Measurements from ENCODE around the gene HAUS8.
"Not testable (repeated sequence)": the region's sequence is repeated elsewhere in the genome, so short reads cannot be mapped to it uniquely, and the experiment has no call there.

The HAUS8 gene

GRCh38 chr19:17075035-17075863 lies at the start of gene HAUS8, which contains the start of gene MYO9B:
HAUS8 (minus strand) TSS chr19:17075452; CDS start chr19:17075422, 30 bp downstream.
MYO9B (plus strand) TSS chr19:17075777; CDS start chr19:17101718, 25,941 bp downstream.
- peak within 1 kb of the TSS; percentile 73 to 92 (median 84) for H3K4me3 ChIP-seq
- peak within 1 kb of the TSS; percentile 77 to 95 (median 90) for H3K27ac ChIP-seq

GRCh38 chr19:17124025-17124424 lies 48.8 kb upstream of the HAUS8 start:
- Histone ChIP-seq H3K27ac (peak overlapping the region in 10 of 21 experiments; percentile 1 to 99 (median 80)), H3K4me3 (no peak overlapping the region)

- H3K27ac ChIP-seq: peak overlapping the region in 1 of 21 experiments; percentile 99
- H3K4me3 ChIP-seq: no peak overlapping the region
Measured at GRCh38 chr19:17123041-17123440, 47.8 kb upstream of the HAUS8 start.

- Histone ChIP-seq H3K4me3 (no peak overlapping the region), H3K27ac (peak overlapping the region in 3 of 21 experiments; percentile 18 to 45 (median 25))
Measured at GRCh38 chr19:17121736-17122293, 46.6 kb upstream of the HAUS8 start.

GRCh38 chr19:17118957-17119356 lies 43.7 kb upstream of the HAUS8 start:
- Histone ChIP-seq H3K27ac (no peak overlapping the region), H3K4me3 (no peak overlapping the region)

GRCh38 chr19:17116996-17117702 lies 41.9 kb upstream of the HAUS8 start:
- no peak overlapping the region for H3K4me3 ChIP-seq
- H3K27ac ChIP-seq: peak overlapping the region in 7 of 21 experiments; percentile 13 to 46 (median 34)

- no peak overlapping the region for H3K4me3 ChIP-seq
- peak overlapping the region in 8 of 21 experiments; percentile 0 to 61 (median 4) for H3K27ac ChIP-seq
Measured at GRCh38 chr19:17114414-17114831, 39.2 kb upstream of the HAUS8 start.

- peak overlapping the region in 13 of 21 experiments; percentile 8 to 69 (median 32) for H3K27ac ChIP-seq
- H3K4me3 ChIP-seq: no peak overlapping the region
Measured at GRCh38 chr19:17113127-17113785, 38.0 kb upstream of the HAUS8 start.

GRCh38 chr19:17112700-17113099 lies 37.4 kb upstream of the HAUS8 start:
- H3K27ac ChIP-seq: peak overlapping the region in 12 of 21 experiments; percentile 1 to 69 (median 30)
- no peak overlapping the region for H3K4me3 ChIP-seq

GRCh38 chr19:17112271-17112670 lies 37.0 kb upstream of the HAUS8 start:
- H3K27ac ChIP-seq: peak overlapping the region in 11 of 21 experiments; percentile 1 to 69 (median 34)
- no peak overlapping the region for H3K4me3 ChIP-seq

GRCh38 chr19:17111766-17112165 lies 36.5 kb upstream of the HAUS8 start:
- peak overlapping the region in 6 of 21 experiments; percentile 17 to 69 (median 40) for H3K27ac ChIP-seq
- H3K4me3 ChIP-seq: no peak overlapping the region

GRCh38 chr19:17110599-17110966 lies 35.3 kb upstream of the HAUS8 start:
- H3K27ac ChIP-seq: peak overlapping the region in 19 of 21 experiments; percentile 4 to 78 (median 52)
- no peak overlapping the region for H3K4me3 ChIP-seq

GRCh38 chr19:17109962-17110598 lies 34.8 kb upstream of the HAUS8 start:
- H3K27ac ChIP-seq: peak overlapping the region; percentile 13 to 86 (median 61)

GRCh38 chr19:17109300-17109699 lies 34.0 kb upstream of the HAUS8 start:
- H3K27ac ChIP-seq: peak overlapping the region in 19 of 21 experiments; percentile 30 to 86 (median 69)

More at GRCh38 chr19:17109962-17110598, 34.8 kb upstream of the HAUS8 start:
- H3K4me3 ChIP-seq: no peak overlapping the region

GRCh38 chr19:17108453-17108784 lies 33.2 kb upstream of the HAUS8 start:
- Histone ChIP-seq H3K4me3 (no peak overlapping the region), H3K27ac (peak overlapping the region in 19 of 21 experiments; percentile 41 to 86 (median 70))

More at GRCh38 chr19:17109300-17109699, 34.0 kb upstream of the HAUS8 start:
- no peak overlapping the region for H3K4me3 ChIP-seq

- Histone ChIP-seq H3K4me3 (no peak overlapping the region), H3K27ac (peak overlapping the region in 20 of 21 experiments; percentile 17 to 86 (median 69))
Measured at GRCh38 chr19:17107546-17108452, 32.5 kb upstream of the HAUS8 start.

- H3K4me3 ChIP-seq: not testable (repeated sequence)
- H3K27ac ChIP-seq: peak overlapping the region in 18 of 21 experiments; percentile 17 to 86 (median 68)
Measured at GRCh38 chr19:17106964-17107363, 31.7 kb upstream of the HAUS8 start.

GRCh38 chr19:17105556-17105955 lies 30.3 kb upstream of the HAUS8 start:
- H3K4me3 ChIP-seq: no peak overlapping the region
- no peak overlapping the region for H3K27ac ChIP-seq
